HS-27A (cell line): Measurements from ENCODE around the gene ATP10B.
"Not testable (repeated sequence)": the region's sequence is repeated elsewhere in the genome, so short reads cannot be mapped to it uniquely, and the experiment has no call there.

Source experiments
- DNase-seq: peaks from one replicate; pipeline ENCODE4 v3.0.0-alpha.2; 2012; ENCODE audit warnings: low read depth, missing footprints

ATP10B gene

GRCh38 chr5:160750938-160751657, 100.9 kb downstream of the ATP10B start:
- no peak for DNase-seq

DNA sequence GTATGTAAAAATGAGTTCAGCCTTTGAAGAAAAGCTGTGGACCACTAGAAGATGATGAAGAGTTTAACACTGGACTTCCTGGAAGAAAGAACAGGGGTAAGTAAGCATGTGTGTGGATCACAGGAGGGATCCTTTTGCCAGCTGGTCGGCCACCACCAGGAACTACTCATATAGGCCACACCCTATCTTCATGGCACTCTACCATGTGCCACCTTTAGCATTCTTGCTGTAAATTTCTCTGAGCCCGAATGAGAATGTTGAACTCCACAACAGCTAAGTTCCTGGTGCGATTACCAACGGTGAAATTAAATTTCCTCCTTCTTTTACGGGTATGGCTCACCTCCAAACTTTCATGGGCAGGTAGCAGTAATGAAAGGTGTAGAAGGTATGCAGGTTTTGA, 102.3 kb downstream of the ATP10B start:
- no peak for DNase-seq

DNA sequence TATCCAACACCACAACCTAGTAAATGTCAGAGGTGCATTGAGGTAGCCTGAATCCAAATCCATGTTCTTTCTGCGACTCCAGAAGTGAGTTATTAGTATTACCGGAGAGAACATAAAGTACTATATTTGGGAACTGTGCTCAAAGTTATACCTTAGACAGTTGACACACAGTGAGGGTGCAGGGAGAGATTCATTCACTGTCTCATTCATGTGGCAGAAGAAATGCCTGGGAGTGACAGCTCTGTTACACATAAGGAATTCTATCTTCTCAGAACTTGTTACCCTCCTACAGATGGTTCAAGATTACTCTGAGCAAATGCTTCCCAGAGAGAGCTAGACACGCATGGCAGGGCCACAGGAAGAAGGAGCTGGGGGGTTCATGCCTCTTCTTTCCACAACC, 103.0 kb downstream of the ATP10B start:
- DNase-seq: no peak

- no peak for DNase-seq
Observed at GRCh38 chr5:160747987-160748386, 104.0 kb downstream of the ATP10B start.

- no peak for DNase-seq
Observed at GRCh38 chr5:160747559-160747958, 104.5 kb downstream of the ATP10B start.

DNA sequence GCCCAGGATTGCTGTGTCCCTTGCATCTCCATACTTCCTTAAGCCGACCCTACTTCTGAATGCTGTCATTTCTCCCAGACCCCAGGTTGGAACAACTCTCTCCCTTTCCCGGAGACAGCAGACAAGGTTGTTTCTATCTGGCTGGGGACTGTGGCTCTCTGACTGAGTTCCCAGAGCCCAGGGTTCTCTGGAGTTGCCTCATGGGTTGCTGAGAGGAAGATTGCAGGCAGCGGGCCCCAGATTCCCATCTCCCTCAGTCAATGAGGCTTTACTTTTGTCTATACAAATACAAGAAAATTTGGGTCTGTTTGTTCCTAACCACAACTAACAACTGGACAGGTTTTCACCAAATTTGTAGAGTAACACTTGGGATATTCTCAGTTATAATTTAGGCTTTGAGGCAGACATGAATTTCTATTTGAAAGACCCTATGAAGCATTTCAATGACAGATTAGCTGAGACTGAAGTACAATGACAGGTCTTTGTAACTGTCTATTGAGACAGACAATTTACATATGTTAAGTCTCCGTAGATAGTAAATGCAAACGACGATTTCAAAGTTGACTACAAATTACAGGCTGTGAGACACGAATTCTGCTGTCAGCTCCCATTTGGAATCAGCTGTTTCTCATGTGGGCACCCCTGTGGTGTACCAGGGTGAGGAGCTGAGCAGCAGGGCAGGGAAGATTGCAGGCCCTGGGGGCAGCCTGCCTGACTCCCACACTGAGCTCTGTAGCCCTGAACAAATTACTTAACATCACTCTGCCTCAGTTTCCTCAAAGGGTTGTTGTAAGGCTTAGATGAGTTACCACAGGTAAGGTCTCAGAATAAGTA, 107.5 kb downstream of the ATP10B start:
- DNase-seq: no peak

DNA sequence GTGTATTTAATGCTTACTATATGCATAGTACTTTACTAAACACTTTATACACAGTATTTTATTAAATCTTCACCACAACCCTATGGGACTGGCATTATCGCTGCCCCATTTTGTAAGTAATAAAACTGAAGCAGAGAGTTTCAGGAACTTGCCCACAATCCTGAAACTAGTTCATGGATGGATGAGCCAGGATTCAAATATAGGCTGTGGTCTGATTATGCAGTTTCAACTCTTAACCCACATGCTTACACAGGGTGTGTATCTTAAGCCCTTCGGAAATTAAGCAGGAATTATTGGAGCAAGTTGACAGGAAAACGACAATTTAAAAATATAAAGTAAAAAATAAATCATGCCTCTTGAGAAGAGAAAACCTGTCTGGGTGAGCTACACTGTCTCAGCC, 109.0 kb downstream of the ATP10B start:
- no peak for DNase-seq

- no peak for DNase-seq
Observed at GRCh38 chr5:160742446-160742845, 109.6 kb downstream of the ATP10B start.

GRCh38 chr5:160727296-160727997, 124.6 kb downstream of the ATP10B start:
- DNase-seq: no peak

GRCh38 chr5:160726721-160727120, 125.3 kb downstream of the ATP10B start:
- DNase-seq: no peak

DNA sequence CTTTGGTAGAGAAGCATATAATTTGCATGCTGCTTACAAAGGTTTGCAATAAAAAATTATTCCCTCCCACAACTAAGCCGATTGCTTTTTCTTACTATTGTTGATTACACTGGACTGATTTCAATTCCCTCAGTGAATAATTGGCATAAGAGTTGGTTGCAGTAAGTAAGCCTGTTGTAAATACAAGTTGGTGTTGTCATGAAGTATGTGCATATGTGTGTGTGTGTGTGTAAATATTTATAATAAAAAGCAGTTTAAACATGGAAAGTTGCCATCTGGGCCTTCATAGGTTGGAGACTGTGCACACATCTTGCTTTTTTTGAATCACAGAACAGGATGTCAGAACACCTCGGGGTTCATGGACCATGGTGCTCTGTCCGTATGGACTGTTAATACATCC, 131.2 kb downstream of the ATP10B start:
- DNase-seq: no peak

DNA sequence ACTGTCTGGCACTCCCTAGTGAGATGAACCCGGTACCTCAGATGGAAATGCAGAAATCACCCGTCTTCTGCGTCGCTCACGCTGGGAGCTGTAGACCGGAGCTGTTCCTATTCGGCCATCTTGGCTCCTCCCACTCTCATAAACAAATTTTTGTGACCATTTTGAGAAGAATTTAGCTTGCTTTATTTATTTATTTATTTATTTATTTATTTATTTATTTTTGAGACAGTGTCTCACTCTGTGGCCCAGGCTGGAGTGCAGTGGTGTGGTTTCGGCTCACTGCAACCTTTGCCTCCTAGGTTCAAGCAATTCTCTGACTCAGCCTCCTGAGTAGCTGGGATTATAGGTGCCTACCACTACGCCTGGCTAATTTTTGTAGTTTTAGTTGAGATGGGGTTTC, 136.5 kb downstream of the ATP10B start:
- not testable (repeated sequence) for DNase-seq

- no peak for DNase-seq
Observed at GRCh38 chr5:160703547-160704189, 148.3 kb downstream of the ATP10B start.

DNA sequence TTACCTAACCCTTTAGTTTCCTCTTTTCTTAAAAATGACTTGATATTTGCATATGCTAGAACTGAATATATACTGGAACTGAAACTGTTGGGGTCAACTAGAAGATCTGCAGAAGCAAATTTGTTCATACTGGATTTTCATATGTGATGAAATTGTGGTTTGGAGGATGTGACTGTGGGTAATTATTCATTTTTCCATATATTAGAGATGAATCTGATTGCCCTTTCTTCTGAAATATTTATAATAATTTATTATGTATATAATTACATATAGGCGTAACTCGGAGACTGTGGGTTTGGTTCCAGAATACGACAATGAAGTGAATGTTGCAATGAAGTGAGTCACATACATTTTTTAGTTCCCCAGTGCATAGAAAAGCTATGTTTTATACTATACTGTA, 149.1 kb downstream of the ATP10B start:
- no peak for DNase-seq

DNA sequence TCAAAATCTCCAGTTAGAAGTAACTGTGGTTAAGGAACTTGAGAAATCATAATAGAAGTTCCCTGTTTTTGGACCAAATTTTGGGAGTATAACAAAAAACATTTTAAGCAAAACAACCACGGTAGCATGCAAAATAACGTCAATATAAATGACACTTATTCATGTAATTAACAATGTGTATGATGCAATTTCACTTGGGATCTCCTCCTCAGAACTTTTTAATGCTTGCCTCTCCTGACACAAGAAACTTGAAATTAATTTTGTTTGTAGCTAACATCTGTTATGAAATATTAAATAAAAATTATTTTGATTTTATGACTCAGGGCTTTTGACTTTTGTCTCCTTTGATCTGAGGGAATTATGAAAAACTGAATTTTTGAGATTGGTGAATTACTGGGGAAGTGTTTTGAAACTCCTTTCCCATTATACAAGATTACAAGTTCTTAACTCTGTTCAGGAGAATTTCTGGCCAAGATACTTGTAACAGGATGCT, 149.7 kb downstream of the ATP10B start:
- no peak for DNase-seq

DNA sequence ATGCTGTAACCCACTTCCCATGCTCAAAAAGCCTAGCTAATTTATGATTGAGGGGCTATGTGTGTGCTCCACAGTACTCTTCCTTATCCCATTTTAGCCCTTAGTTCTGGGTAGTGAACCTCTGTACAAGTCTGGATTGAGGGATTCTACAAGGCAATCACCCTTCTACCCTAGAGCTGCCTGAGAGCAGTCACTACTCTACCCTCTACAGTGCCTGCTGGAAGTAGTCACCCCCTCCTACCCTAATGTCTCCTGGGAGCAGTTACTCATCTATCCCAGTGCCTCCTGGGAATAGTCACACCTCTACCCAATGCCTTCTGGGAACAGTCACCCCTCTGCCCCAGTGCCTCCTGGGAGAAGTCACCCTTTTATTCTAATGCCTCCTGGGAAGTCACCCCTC, 150.6 kb downstream of the ATP10B start:
- no peak for DNase-seq

DNA sequence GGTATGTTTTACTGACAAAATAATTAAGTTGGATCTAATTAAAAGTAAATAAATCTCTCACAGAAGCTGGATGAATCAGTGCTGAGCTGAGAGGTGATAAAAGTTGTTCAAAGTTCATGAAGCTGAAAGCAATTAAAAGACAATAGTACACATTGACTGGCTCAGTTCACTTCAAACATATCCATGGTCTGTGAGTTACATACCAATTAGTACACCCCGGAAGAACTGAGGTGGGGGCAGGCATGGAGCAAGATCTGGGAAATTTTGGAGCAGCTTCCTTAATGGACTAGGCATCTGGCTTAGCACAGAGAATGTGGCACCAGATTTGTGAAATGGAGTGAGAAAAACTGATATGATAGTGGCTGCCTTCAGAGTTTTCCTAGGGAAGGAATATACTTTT, 152.7 kb downstream of the ATP10B start:
- no peak for DNase-seq

GRCh38 chr5:160697281-160697680, 154.7 kb downstream of the ATP10B start:
- no peak for DNase-seq

GRCh38 chr5:160694896-160695295, 157.1 kb downstream of the ATP10B start:
- no peak for DNase-seq

GRCh38 chr5:160693831-160694465, 158.1 kb downstream of the ATP10B start:
- DNase-seq: no peak

DNA sequence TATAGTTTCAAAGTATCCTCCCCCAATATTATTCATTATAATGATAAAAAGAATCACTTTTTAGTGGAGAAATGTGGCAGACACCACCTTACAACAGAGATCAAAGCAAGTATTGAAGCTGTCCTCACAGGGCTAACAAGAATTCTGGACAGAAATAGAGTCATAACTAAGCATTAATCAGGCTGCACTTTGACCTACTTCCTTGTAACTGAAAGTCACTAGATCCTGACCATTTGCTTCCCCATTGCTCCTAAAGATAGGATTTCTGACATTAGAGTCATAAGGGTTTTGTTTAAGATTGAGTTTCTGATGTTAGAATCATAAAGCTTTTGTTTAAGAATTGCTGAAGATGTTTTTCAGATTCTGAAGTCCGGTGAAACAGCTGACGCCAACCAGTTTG, 159.7 kb downstream of the ATP10B start:
- no peak for DNase-seq

DNA sequence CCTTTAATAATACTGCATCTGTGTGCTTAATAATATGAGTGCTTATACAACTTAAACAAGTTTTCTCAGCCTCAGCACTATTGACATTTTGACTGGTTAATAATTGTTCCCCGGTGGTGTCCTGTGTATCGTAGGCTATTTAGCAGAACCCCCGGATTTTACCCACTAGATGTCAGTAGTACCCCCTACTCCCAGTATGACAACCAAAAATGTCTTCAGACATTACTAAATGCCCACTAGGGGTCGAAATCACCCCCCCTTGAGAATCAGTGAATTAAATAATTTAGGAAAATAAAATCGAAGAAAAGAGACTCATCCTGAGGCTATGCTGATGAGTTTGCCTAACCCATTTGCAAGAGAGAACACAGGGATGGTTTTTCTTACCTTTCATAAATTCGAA, 166.3 kb downstream of the ATP10B start:
- DNase-seq: no peak
